DMS114 treated with DMSO at 0.1 percent for 48 hours (cell line): ENCODE data around the gene NUP133.
"Not testable (repeated sequence)": the region's sequence is repeated elsewhere in the genome, so short reads cannot be mapped to it uniquely, and the experiment has no call there.

ENCODE experiments used
- DNase-seq: peaks from one replicate; lab custom pipeline; 2025; ENCODE audit not compliant: unreplicated experiment; lab: John Stamatoyannopoulos, UW

Gene NUP133

GRCh38 chr1:229420224-229420623 lies 87.9 kb downstream of the NUP133 start:
- DNase-seq, result no peak

GRCh38 chr1:229418586-229418985 lies 89.6 kb downstream of the NUP133 start:
- DNase-seq, result not testable (repeated sequence)

- not testable (repeated sequence) for DNase-seq
Observed at GRCh38 chr1:229412810-229413209, 95.3 kb downstream of the NUP133 start.

GRCh38 chr1:229412056-229412455 lies 96.1 kb downstream of the NUP133 start:
- no peak for DNase-seq

GRCh38 chr1:229411434-229412055 lies 96.6 kb downstream of the NUP133 start:
- no peak for DNase-seq

- no peak for DNase-seq
Observed at GRCh38 chr1:229410692-229411433, 97.3 kb downstream of the NUP133 start.

GRCh38 chr1:229410370-229410691 lies 97.8 kb downstream of the NUP133 start:
- no peak for DNase-seq

GRCh38 chr1:229409616-229410369 lies 98.3 kb downstream of the NUP133 start:
- DNase-seq, result no peak

- DNase-seq, result no peak
Observed at GRCh38 chr1:229408458-229409037, 99.6 kb downstream of the NUP133 start.

- no peak for DNase-seq
Observed at GRCh38 chr1:229407206-229408026, 100.7 kb downstream of the NUP133 start.

- no peak for DNase-seq
Observed at GRCh38 chr1:229406798-229407197, 101.3 kb downstream of the NUP133 start.

- no peak for DNase-seq
Observed at GRCh38 chr1:229403573-229403972, 104.6 kb downstream of the NUP133 start.

GRCh38 chr1:229402993-229403392 lies 105.1 kb downstream of the NUP133 start:
- no peak for DNase-seq

GRCh38 chr1:229402329-229402728 lies 105.8 kb downstream of the NUP133 start:
- DNase-seq, result not testable (repeated sequence)

- no peak for DNase-seq
Observed at GRCh38 chr1:229397762-229398161, 110.4 kb downstream of the NUP133 start.

- no peak for DNase-seq
Observed at GRCh38 chr1:229396585-229397206, 111.4 kb downstream of the NUP133 start.

GRCh38 chr1:229394517-229394916 lies 113.6 kb downstream of the NUP133 start:
- DNase-seq, result not testable (repeated sequence)

- DNase-seq, result no peak
Observed at GRCh38 chr1:229392936-229393335, 115.2 kb downstream of the NUP133 start.
